ENCODE measurements around the gene ANAPC1.
"Not testable (repeated sequence)": the region's sequence is repeated elsewhere in the genome, so short reads cannot be mapped to it uniquely, and the experiment has no call there.

Gene ANAPC1

GRCh38 chr2:111883661-111884591 is at the start of gene ANAPC1:
TSS of gene ANAPC1 (minus strand) at chr2:111884193. CDS start at chr2:111880825, 3,368 bp downstream.
- DNase-seq (ENCODE audit: low spot score), result peak; percentile 79

- no peak for DNase-seq (ENCODE audit: low spot score)
These were observed 48.9 kb upstream of the ANAPC1 start for GRCh38 chr2:111932841-111933291.

GRCh38 chr2:111930875-111931274 is 46.9 kb upstream of the ANAPC1 start:
- DNase-seq (ENCODE audit: low spot score), result no peak

- no peak for DNase-seq (ENCODE audit: low spot score)
These were observed 46.4 kb upstream of the ANAPC1 start for GRCh38 chr2:111930409-111930808.

GRCh38 chr2:111927723-111928122 is 43.7 kb upstream of the ANAPC1 start:
- no peak for DNase-seq (ENCODE audit: low spot score)

GRCh38 chr2:111924617-111925107 is 40.7 kb upstream of the ANAPC1 start:
- no peak for DNase-seq (ENCODE audit: low spot score)

- DNase-seq (ENCODE audit: low spot score), result no peak
These were observed 39.3 kb upstream of the ANAPC1 start for GRCh38 chr2:111923276-111923804.

GRCh38 chr2:111919794-111920608 is 36.0 kb upstream of the ANAPC1 start:
- DNase-seq (ENCODE audit: low spot score), result no peak

GRCh38 chr2:111919365-111919764 is 35.4 kb upstream of the ANAPC1 start:
- no peak for DNase-seq (ENCODE audit: low spot score)

- no peak for DNase-seq (ENCODE audit: low spot score)
These were observed 34.4 kb upstream of the ANAPC1 start for GRCh38 chr2:111918383-111918806.

GRCh38 chr2:111917106-111917505 is 33.1 kb upstream of the ANAPC1 start:
- DNase-seq (ENCODE audit: low spot score), result no peak

GRCh38 chr2:111912547-111912946 is 28.6 kb upstream of the ANAPC1 start:
- DNase-seq (ENCODE audit: low spot score), result no peak

GRCh38 chr2:111911295-111911977 is 27.4 kb upstream of the ANAPC1 start:
- not testable (repeated sequence) for DNase-seq (ENCODE audit: low spot score)

GRCh38 chr2:111910609-111911277 is 26.8 kb upstream of the ANAPC1 start:
- no peak for DNase-seq (ENCODE audit: low spot score)

- DNase-seq (ENCODE audit: low spot score), result not testable (repeated sequence)
These were observed 26.0 kb upstream of the ANAPC1 start for GRCh38 chr2:111909997-111910396.

- DNase-seq (ENCODE audit: low spot score), result no peak
These were observed 25.1 kb upstream of the ANAPC1 start for GRCh38 chr2:111909079-111909478.

- DNase-seq (ENCODE audit: low spot score), result no peak
These were observed 24.6 kb upstream of the ANAPC1 start for GRCh38 chr2:111908578-111908977.

- DNase-seq (ENCODE audit: low spot score), result peak; percentile 63
These were observed 22.2 kb upstream of the ANAPC1 start for GRCh38 chr2:111905990-111906735.

- not testable (repeated sequence) for DNase-seq (ENCODE audit: low spot score)
These were observed 21.5 kb upstream of the ANAPC1 start for GRCh38 chr2:111905475-111905869.

GRCh38 chr2:111904726-111905474 is 20.9 kb upstream of the ANAPC1 start:
- DNase-seq (ENCODE audit: low spot score), result no peak

Measured in COLO829 (cell line).